ENCODE results near the gene TMC2. TPM values are rescaled to one million over a fixed set of nuclear protein-coding genes. Genes with fewer than 3 reads are reported as not detected.
"Not testable (repeated sequence)": the region's sequence is repeated elsewhere in the genome, so short reads cannot be mapped to it uniquely, and the experiment has no call there.

Gene TMC2
- total RNA-seq, 1 donor from 2014 or later, result not detected

DNA sequence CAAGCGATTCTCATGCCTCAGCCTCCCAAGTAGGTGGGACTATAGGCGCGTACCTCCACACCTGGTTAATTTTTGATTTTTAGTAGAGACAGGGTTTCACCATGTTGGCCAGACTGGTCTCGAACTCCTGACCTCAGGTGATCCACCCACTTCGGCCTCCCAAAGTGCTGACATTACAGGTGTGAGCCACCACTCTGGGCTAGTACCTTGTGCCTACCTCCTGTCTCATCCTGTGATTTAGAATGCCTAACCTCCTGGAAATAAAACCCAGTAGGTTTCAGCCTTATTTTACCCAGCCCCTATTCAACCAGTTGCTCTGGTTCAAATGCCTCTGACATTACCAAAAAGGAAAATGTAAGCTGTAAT lies 10.2 kb upstream of the TMC2 start:
- not testable (repeated sequence) for DNase-seq (ENCODE audit: low spot score)

DNA sequence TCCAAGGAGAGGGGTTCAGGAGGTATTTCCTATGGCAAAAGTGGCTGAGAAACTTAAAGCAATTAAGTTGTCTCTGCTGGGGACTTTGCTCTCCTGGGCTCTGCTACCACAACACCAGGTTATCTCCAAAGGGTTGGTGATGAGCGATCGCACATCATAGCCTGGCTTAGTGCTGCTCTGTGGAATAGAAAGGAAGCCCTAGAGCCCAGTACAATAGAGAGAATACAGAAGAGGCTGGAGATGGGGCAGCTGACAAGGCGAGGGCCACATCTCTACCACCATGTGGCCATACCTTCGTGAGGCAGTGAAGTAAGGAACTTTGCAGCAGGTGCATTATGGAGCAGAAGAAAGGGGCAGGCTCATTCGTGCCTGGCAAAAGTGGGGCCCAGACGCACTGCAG lies 8.6 kb upstream of the TMC2 start:
- no peak for DNase-seq (ENCODE audit: low spot score)

DNA sequence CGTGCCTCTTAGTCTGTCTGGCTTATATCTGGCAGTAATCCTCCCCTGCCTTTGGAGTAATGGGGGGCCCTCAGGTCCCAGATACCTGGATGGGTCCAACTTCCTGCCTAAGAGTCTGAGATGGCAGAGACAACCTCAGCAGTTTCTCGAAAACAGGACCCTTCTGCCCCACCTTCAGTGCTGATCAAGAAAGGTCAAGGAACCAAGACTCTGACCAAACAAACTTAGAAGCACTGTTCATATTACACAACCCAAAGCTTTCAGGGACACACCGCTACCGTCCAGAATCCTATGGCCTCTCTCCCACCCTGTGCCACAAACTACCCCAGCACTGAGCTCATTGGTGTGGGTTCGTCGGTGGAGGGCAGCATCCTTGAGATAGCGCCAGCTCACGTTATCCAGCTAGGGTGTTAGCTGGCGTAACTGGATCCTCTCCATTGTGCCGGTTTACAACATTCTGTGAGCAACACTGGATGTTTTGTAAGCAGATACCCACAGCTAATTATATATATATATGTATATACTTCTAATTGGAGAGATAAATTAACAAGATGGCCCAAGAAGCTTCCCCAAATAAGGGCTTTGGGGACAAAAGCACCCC lies 7.6 kb upstream of the TMC2 start:
- no peak for DNase-seq (ENCODE audit: low spot score)

DNA sequence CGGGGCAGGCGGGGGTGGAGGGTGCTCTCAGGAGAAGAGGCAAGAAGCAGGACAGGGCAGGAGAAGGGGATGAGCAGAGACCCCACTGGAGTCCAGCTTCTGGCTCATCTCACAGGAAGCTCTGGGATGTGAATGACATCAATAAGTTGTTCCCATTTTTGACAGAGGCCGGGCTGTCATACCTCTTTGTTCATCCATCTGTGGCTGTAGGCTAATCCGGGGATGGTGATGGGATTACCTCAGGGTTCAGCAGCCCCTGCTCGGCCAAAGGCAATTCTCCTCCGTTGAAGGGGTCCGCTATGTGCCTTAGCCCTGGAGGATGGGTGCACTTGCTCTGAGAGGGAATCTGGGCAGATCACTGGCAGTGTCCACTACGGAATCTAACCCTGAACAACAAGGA lies 3.3 kb upstream of the TMC2 start:
- DNase-seq (ENCODE audit: low spot score), result no peak

GRCh38 chr20:2535711-2536559 lies 438 bp upstream of the TMC2 start:
- DNase-seq (ENCODE audit: low spot score), result no peak

DNA sequence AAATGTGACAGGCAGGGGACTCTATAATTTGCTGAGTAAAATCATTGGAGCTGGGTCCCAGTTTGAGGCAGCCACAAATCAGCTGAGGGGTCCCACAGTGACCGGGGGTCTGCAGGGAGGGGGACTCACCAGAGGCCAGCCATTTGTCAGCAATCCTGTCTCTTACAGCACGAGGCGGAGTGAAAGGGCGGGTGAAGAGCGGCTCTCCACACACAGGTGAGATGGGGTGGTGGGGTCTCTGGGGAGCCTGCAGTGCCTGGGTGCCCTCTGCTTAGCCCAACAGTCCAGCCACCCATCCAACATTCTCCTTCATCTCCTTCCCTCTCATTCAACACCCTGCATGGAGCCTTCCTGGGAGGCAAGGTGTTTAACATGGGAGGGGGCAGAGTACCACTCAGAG lies 728 bp downstream of the TMC2 start:
- no peak for DNase-seq (ENCODE audit: low spot score)

GRCh38 chr20:2538356-2538755 lies 2.0 kb downstream of the TMC2 start:
- DNase-seq (ENCODE audit: low spot score), result no peak

DNA sequence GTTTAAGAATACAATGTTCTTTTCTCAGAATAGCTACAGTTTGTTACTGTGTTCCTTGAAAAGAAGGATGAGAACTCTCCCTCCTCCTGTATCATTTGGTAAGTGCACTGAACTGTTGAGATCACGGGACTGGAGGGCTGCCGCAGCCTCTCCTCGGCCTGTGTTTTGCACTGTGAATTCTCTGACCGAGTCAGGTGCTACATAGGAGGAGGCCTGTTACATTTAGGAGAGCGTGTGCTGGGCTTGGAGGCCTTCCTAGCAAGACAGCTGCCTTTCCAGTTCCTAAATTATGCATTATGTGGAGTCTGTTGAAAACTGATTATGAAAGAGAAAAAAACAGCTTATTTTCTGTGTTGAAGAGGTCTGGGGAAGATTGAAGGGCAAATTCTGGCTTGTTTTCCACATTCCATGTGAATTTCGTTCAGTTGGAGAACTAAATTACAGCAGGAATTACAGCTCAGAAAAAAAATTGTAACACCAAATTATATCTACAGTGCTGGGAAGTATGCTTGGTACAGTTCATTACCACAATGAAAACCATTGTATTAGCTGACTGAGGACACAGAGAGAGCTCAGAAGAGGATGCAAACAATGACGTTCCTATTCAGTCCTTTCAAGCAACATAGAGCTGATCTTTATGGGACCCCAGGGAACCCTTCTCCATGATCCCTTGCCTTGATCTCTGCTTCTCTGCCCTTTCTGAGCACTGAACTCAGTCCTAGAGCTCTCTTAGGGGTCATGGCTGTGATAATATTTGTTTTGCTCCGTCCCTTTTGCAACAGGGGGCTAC lies 2.8 kb downstream of the TMC2 start:
- DNase-seq (ENCODE audit: low spot score), result no peak

DNA sequence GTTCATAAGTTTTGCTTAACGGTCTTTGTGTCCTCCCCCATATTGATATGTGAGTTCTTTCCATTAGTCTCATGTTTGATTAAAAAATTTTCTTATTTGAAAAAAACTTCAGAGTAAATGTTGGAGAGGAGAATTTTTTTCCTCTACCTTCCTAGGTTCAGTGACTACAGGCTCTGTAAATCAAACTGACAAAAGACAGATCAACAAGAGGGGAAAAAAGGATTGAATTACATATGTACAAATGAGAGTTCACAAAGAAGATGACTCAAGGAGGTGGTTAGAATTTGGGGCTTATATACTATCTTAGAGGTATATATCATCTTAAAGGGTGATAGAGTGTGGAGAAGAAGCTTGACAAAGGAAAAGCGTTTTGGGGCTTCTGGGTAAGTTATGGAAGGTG lies 5.6 kb downstream of the TMC2 start:
- DNase-seq (ENCODE audit: low spot score), result no peak

DNA sequence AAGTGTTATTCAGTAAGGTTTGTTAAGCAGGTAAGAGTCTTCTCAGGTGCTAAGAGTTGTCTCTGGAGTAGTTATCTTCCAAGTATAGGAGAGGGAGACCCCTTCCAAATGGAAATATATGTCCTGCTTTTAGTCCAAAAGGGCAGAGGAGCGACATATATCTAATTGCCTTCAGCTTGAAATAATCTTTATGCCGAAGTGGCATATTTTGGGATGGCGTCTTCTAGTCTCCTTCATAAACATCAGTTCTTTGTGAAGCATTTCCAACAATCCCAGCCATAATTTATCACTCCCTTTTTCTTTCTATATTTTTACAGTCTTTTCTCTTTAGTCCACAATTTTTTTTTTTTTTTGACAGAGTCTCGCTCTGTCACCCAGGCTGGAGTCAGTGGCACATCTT lies 6.0 kb downstream of the TMC2 start:
- DNase-seq (ENCODE audit: low spot score), result no peak

GRCh38 chr20:2544211-2544610 lies 7.8 kb downstream of the TMC2 start:
- no peak for DNase-seq (ENCODE audit: low spot score)

DNA sequence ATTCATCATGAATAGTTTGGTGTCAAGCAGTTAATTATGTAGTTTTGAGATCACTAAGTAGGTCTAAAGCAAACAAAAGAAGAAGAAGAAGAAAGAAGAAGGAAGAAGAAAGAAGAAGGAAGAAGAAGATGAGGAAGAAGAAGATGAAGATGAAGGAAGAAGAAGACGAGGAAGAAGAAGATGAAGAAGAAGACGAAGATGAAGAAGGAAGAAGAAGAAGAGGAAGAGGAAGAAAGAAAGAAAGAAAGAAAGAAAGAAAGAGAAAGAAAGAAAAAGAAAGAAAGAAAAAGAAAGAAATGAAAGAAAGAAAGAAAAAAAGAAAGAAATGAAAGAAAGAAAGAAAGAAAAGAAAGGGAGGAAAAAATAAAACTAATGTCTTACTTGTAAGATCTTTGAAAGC lies 9.2 kb downstream of the TMC2 start:
- no peak for DNase-seq (ENCODE audit: low spot score)

GRCh38 chr20:2557873-2558580 lies 21.7 kb downstream of the TMC2 start:
- no peak for DNase-seq (ENCODE audit: low spot score)

- DNase-seq (ENCODE audit: low spot score), result no peak
Observed at GRCh38 chr20:2558581-2559278, 22.4 kb downstream of the TMC2 start.

GRCh38 chr20:2559279-2559626 lies 22.9 kb downstream of the TMC2 start:
- DNase-seq (ENCODE audit: low spot score), result no peak

DNA sequence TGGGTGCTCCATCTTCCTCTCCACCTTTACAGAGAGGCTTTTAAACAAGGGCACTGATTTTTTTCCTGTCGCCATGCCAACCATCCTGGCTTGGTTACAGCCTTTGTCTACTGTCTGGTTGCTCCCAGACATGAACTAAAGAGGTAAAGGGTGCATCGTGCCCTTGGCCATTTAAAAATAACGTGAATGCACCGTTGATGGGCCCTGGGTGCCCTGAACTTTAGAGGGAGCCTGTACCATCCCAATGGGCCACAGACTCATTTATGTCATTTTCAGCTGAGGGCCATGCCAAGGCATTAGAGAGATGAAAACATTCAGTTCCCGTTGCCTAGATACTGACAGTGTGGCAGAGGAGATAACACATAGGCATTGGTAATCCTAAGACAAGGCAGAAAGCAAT lies 23.3 kb downstream of the TMC2 start:
- DNase-seq (ENCODE audit: low spot score), result no peak

DNA sequence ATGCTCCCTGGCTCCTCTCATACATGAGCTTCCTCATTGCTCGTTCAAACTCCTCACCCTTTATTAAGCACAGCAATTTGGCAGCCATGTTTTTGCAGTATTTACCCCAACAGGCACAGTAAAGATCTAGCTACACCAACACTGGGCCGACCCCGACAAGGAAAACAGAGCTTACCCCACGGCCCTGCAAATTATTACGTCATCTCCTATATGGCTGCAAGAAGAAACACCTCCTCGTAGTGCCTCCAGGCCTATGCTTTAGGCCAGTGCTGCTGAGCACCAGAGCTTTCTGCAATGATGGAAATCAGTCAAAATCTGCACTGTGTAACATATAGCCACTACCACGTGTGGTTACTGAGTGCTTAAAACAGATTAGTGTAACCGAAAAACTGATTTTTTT lies 26.7 kb downstream of the TMC2 start:
- no peak for DNase-seq (ENCODE audit: low spot score)

- DNase-seq (ENCODE audit: low spot score), result no peak
Observed at GRCh38 chr20:2564406-2564805, 28.0 kb downstream of the TMC2 start.

DNA sequence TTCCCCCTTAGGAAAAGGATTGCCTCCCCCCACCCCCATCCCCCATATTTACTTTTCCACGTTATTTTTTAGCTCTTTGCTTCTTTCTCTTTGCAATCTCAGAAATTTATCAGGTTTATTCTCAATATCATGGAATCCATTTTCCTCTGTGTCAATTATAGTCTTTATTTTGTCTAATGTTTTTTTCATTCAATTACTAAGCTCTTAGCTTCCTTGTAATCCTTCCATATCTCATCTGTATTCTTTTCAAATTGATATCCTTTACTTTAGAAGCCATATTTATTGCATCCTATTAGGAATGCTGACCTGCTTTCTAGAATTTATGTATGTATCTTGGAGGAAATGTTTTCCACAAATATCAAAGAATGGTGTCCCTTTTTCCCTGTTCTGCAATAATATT lies 39.3 kb downstream of the TMC2 start:
- no peak for DNase-seq (ENCODE audit: low spot score)

DNA sequence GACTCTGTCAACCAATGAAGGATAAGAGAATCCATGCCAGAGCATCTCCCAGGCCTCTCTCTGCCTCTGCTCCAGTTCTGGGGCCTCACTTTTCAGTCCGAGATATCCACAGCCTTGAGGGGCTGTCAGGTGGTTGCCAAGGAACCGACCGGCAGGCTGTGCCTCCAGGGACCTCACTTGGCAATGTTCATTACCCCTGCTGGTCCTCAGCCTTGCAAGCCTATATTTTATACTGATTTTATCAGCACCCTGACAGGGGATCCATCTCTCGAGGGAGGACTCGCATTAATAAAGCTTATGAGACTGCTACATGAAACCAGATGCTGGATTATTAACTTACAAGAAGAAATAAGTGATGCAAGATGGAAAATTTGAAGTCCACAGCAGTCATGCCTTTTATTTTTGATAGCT lies 39.9 kb downstream of the TMC2 start:
- DNase-seq (ENCODE audit: low spot score), result no peak

- DNase-seq (ENCODE audit: low spot score), result no peak
Observed at GRCh38 chr20:2578475-2579192, 42.3 kb downstream of the TMC2 start.
